Stimulated activated CD4-positive, alpha-beta T cell treated with anti-CD3 and anti-CD28 coated beads, Interleukin-12 subunit alpha, Interleukin-12 subunit beta, amount 100 ng/mL, for 24 hours (primary cell): ENCODE measurements around the gene GFY.

Source experiments
- DNase-seq, 2 experiments: peaks; one replicate each; pipeline ENCODE4 v3.0.0-alpha.2; 2020; ENCODE audit warnings: low read depth in 2 of 2

GFY gene

DNA sequence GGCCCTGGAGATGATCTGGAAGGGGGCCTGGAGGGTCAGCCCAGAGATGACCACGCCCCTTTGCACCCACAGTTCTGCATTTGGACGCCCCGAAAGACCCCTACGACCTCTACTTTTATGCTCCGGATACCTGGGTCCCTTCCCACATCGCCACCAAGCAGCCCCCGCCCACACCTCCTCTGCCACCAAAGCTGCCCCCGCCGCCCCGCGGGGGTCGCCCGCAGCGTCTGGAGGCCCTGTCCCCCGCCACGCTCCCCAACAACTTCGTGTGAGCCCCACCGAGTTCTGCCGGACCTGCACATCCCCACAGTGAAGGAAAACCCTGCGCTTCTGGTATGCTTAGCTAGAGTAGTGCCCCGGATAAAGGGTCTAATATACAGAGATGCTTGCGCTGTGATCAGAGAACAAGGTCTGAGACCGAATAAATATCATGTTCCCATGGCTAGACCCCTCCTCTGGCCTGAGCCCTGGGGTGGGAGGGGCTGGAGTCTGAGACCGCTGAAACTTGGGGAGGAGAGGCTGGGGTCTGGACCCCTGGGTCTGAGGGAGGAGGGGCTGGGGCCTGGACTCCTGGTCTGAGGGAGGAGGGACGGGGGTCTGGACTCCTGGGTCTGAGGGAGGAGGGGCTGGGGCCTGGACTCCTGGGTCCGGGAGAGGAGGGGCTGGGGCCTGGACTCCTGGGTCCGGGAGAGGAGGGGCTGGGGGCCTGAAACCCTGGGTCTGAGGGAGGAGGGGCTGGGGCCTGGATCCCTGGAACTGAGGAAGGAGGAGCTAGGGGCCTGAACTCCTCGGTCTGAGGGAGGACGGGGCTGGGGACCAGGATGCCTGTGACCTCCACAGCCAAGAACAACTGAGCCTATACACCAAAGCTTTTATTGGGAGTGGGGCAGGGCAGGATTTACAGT is 3.6 kb downstream of the GFY start:
- no peak for DNase-seq

DNA sequence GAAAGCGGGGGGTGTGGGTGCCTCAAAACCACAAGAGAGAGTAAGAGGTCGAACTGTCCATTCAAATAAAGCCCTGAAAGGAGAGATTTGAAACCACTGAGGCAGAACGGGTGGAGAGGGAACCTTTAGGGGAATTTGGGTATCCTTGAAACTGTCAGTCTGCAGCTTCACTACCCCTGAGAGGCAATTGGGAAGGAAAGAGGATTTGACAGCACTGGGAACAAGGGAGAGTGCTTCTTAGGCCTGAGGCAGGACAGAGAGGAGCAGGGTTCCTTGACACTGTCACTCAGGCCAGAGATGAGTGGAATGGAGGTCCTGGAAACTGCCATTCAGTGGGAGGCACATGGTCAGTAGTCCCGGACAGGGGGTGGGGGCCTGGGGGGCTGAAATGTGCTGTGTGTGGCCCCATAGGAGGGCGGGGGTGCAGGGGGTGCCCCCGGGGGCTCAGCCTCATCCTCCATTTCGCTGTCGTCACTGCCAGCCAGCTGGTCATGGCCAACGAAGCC is 5.0 kb downstream of the GFY start:
- DNase-seq, result no peak

DNA sequence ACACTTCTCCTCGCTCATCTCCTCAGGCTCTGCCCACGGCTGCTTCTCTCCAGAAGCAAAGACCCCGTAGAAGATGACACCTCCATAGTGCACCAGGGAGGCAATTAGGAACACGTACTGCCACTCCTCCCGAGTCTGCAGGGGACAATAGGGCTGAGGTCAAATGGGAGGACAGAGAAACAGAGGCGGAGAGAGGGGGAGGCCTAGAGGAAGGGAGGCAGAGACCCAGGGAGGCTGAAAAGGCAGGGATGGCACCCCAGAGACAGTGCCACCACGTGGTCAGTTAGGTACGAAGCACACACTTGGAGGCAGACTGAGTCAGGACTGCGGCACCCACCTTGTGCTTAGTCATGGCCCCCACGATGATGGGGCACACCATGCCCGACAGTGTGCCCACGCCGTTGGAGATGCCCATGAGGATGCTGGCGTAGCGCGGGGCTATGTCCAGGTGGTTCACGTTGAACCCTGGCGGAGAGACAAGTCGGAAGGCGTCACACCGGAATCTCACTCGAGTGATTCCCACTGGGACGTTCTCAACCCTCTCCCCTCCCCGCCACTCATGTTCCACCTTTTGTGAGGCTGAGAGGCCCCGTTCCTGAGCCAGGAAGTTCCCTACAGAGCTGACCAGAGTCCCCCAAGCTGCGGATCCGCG is 5.6 kb downstream of the GFY start:
- no peak for DNase-seq

DNA sequence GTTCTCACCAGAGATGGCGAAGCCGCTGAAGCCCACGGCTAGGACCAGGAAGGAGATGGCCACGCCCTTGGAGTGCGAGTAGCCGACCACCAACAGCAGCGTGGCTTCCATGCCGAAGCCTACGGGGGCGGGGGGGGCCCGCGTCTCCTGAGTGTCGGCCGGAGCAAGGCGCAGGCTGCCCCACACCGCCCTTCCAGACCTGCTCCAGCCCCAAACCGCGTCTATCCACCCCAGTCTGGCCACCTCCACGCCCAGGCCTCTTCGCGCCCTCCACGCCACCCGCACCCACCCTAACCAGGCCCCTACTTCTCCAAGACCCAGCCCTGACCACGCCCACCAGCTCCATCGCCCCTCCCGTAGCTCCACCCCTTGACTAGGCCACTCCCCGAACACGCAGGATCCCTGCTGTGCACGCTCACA is 6.2 kb downstream of the GFY start:
- no peak for DNase-seq

DNA sequence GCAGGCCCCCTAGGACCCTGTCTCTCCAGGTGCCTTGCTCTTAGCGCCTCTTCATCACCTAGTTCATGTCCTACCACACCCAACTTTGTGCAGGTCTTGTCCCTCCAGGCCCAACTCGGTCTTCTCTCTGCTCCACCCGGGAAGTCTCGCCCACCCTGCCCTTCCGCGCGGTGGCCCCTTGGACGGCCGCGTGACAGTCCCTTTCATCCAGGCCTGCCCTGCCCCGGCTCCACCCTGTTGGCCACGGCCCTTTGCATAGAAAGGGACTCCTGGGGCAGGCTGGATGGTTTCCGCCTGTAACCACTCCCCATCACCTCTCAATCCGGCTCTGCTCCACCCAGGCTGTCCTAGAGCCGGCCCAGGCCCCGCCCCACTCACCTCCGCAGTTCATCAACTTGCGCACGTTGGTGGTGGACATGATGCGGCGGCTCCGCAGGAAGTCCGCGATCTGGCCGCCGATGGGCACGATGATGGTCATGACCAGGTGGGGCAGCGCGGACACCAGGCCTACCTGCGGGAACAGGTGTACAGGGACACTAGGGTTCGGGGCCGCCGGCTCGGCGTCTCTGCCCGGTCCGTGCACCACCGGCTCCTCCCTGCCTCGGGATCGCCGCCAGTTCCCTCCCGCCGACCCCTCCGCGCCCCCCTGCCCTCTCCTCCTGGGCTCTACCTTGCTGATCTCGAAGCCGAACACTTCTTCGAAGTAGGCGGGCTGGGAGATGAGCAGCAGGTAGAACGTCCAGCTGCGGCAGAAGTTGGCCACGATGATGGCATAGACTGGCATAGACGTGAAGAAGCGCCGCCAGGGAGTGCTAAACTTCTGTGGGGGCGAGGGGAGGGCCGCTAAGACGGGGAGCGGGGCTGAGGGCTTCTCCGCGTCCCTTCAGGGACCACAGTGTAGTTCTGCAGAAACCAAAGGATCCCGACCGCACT is 7.2 kb downstream of the GFY start:
- DNase-seq, result no peak

DNA sequence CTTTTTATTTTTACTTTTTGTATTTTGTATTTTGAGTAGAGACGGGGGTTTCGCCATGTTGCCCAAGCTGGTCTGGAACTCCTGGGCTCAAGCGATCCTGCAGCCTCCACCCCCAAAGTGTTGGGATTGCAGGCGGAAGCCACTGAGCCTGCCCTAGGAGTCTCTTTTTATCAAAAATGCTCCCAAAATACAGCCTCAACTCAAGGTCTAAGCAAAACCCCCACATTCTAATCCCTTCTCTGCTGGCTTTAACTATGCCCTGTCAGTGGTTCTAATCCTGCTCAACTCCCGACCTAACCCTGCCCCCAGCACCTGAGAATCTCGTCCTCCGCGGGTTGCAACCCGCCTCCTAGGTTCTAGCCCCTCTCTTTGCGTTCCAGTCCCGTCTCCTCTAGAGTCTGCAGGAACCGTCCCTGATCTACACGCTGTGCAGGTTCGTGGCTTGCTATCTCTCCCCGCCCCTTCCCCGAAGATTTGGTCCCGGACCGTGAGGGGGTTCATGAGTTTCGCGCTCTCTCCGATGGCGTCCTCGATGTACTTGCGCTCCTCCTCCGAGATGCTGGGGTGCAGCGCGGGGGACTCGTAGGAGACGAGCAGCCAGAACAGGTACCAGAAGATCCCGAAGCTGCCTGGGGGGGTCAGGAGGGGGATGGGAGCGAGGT is 8.2 kb downstream of the GFY start:
- DNase-seq, result no peak

DNA sequence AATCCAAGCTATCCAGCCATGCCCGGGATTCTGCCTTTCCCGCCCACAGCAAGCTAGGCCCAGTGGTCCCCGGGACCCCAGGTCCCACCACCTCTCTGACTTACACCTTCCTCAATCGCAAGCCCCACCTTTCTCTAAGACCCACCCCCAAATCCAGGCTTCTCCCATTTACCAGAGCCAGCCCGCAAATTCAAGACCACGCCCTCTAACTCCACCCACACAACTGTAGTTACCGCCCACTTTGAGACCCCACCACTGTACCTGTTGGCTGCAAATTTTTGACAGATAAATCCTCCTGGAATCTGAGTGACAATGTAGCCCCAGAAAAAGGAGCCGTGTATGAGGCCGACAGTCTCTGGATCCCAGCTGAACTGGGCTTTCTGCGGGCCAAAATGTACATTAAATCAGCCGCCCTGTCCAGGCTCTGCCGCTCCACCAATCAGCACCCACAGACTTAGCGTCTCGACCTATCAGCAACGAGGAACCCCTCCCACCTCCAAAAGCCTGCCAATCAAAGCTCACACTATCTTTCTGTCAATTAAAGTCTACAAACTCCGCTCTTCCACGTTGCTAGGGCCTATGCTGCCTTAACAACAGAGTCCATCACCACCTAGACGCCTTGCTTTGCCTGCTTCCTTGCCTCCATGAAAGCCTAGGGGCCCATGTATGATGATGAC is 9.9 kb downstream of the GFY start:
- DNase-seq, result no peak

DNA sequence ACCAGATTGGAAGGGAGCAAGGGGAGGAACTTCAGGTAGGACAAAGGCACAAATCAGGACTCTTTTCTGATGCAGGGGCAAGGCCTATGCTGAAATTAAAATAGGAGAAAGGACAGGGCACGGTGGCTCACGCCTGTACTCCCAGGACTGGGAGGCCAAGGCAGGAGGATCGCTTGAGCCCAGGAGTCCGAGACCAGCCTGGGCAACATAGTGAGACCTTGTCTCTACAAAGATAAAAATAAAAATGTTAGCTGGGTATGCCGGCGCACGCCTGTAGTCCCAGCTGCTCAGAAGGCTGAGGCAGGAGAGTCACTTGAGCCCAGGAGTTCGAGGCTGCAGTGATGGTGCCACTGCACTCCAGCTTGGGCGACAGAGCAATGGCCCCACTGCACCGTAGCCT is 10.5 kb downstream of the GFY start:
- no peak for DNase-seq

DNA sequence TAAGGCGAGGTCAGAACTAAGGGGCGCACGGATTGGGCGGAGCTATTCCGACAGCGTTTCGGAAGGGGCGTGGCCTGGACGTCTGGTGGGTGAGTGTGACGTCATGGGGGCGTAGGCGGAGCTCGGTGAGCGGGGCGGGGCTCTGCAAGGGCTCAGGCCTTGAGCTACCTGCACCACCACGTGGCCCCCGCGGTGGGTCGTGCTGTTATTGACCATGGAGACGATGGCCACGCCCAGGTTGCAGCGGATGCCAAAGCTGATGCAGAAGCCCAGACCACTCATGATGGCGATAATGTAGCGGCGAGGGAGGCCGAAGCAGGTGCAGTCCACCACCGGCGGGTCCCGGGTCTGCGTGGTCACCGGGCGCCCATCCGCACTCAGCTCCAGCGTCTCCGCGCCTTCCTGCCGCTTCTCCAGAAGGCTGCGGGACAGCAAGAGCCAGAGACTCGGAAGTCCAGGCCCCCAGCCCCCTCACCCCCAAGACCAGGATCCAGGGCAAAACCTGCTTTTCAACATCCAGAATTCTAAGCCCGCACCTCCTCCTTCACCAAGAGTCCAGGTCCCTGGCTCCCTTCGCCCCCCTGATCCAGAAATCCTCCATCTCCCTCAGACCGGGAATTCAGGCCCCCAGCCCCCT is 11.3 kb downstream of the GFY start:
- peak; percentile 26 to 61 for DNase-seq

DNA sequence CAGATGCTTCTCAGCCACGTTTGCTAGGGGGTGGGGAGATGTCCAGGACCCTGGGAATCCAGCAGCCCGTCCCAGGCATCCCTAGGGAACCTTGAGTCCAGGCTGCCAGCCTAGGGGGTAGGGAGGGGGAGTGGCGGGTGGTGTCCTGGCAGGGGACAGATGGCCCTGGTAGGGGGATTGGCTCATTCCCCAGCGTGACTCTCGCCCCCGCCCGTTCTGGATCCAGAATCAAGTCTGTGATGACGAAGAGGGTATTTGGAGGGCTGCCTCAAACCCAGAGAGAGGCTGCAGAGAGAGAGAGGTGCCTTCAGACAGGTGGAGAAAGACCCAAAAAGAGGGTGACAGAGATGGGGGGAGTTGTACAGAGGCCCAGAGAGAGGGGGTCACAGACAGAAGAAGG is 12.0 kb downstream of the GFY start:
- no peak for DNase-seq

DNA sequence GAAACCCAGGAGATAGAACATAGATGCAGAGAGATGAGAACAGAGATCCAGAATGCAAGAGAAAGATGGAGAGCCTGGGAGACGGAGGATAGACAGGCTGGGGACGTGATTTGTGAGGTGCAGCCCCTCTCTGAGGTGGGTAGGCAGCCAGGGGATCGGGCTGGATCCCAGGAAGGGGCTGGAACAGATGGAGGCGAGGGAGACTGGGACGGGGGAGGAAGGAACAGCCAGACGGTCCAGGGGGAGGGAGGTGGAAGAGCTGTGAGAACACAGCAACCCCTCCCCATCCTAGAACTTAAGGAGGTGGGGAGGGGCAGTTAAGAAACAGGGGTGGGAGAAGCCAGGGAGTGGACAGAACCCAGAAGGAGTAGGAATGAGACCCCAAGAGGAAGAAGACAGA is 13.1 kb downstream of the GFY start:
- DNase-seq, result no peak

DNA sequence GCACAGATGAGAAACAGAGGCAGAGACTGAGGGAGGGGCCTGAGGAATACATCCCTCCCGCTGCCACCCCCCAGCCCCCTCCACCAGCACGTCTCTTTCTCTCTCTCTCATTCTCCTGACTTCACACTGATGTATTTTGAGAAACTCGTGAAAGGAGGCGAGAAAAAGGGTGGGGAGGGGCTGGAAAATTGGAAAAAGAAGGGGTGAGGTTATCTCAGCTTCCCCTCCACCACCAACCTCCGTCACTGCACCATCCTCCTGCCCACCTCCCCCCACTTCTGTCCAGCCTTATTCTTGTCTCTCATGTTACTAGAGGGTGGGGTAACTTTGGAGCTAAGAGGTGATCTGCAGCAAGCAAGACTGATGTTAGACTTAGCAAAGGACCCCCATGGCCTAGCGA is 14.6 kb downstream of the GFY start:
- DNase-seq, result no peak

DNA sequence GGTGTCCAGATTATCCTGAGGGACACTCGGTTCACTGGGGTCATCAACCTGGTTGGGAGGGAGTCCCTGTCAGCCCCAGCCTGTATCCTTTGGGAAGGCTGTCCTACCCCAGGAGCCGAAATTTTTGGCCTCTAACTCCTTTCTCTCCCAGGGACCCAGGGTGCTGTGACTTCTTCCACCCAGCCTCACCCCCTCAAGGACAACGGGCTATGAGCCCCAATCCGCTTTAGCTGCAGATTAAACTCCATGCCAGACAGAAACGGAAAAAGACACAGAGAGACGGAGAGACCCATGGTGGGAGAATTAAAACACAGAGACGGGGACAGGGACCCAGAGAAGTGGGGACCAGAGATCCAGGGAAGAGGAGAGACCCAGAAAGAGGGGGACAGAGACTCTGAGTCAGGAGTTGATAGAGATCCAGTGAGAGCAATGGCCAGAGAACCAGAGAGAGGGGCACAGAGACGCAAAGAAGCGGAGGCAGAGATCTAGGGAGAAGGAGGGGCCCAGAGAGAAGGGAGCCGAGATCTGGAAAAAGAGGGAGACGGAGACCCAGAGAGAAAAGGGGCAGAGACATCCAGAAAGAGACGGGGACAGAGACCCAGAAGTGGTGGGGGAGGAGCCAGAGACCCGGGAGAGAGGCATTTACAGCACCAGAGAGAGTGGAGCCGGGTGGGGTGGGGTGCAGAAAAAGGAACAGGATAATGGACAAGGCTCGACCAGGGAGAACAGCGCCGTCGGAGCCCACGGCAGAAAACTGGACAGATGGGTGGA is 15.4 kb downstream of the GFY start:
- DNase-seq, result no peak

DNA sequence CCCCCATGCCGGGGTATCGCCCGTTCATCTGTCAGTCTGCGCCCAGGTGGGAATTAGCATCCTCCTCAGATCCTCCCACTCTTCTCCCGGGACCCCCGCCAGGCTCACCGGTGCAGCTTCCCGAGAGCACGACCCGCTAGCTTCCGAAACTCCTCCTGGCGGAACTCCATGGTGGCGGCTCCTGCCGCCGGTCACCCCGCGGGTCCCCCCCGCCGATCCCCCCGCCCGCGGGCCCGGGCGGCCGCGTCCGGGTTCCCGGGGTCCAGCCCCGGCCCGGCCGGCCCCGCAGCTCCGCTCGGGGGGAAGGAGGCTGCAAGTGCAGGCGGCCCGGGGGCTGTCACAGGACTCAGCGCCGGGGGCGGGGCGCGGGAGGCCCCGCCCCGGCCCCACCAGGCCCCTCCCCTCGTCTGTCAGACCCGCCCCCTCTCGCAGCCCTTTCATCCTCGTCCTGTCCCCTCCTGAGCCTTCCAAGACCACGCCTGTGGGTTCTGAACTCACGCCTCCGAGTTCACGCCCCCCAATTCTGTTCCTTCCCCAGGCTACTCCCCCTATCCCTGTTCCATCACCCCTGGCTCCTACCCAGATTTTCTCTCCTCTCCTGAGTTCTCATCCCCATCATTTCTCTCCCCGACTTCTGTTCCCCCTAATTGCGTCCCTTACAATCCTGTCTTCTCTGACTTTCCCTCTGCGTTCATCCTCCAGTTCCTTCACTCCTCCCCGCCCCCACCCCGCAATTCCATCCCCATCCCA is 16.2 kb downstream of the GFY start, which contains the start of gene SLC17A7:
TSS of gene SLC17A7 (minus strand) at position 318 of the 750 bp plus-strand sequence. CDS start at position 170, 148 bp downstream.
- peak in 1 of 2 experiments; percentile 25 for DNase-seq

DNA sequence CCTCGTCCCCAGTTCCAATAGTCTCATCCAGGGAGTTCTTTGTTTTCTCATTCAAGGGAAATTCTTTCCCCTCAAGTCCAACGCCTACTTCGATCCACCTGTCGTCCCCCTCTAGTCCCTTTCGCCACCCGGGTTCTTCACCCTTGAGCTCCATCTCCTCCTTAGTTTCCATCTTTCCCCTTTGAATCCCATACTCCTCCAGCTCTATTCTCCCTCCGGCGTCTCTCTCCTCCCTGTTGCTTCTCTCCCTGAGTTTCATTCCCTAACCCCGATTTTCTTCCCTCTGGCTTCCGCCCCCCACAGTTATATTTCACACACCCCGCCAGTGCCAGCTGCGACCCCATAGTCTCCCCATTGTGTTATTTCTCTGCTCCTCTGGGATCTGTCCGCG is 16.8 kb downstream of the GFY start:
- no peak for DNase-seq

DNA sequence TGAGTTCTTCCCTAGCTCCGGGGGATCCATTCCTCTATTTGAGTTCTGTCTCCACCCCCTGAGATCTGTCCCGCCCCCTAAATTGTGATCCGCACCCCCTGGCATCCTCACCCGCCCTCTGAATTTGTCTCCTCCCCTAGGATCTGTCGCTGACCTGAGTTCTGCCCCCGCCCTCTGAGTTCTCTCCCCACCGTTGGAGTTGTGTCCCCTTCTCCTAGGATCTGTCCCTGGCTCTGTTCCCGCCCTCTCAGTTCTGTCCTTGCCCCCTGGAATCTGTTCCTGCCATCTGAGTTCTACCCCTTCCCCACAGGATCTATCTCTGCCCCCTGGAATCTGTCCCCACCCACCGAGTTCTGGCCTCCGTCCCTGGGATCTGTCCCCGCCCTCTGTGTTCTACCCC is 17.2 kb downstream of the GFY start:
- DNase-seq, result no peak

DNA sequence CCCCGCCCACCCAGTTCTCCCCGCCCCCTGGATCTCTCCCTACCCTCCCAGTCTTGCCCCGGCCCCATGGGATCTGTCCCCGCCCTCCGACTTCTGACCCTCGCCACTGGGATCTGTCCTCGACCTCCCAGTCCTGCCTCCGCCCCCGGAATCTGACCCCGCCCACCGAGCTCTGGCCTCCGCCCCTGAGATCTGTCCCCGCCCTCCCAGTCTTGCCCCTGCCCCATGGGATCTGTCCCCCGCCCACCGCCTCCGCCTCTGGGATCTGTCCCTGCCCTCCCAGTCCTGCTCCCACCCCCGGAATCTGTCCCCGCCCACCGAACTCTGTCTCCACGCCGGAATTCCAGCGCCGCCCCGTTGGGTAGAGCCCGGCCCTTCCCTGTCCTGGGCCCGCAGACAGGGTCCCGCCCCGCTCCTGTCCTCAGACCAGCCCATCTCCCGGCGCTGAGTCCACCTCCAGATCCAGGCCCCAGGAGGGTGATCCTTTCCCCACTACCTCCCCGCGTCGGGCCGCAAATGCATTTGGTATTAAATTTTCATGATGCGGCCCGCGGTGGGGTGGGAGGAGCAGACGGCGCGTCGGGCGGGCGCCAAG is 17.7 kb downstream of the GFY start:
- DNase-seq, result peak; percentile 21 to 70

DNA sequence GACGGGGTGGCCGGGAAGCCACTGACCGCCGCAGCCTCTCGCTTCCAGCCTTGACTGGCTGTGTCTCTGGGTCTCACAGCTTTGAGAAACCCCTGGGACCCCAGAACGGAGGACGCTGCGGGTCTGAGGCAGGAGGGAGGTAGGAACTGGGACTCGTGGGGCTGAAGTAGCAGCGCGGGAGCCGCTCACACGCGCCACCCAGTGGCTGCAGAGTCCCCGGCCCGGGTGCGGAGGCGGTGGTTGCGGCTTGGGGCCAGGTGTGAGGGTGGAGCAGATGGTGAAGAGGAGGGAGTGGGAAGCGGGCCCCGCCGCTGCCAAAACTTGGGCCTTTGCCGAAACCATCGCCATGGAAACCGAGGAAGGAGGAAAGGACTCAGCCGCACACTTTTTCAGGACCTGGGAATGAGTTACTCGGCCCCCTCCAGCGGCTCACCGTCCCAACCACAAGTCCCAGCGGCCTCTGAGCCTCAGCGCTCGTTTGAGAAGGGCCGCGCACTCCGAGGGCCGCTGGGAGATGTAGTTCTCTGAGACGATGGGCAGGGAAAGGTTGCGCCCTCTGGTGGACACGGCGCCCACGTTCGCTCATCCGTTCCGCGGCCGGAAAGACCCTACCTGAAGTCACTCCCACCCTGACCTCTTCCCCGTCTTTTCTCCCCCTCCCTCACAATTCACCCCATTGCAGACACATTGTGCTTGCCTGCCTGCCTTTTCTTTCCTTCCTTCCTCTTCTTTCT is 18.3 kb downstream of the GFY start:
- peak; percentile 81 to 92 for DNase-seq
